GM23248 (cell line): ENCODE data around the gene CLIC4.

ENCODE experiments used
- EZH2 ChIP-seq: fragments of 200-600 bp; sonication (generic); IDR thresholded peaks from 2 replicates; pipeline ENCODE4 v1.6.1; 2018; ENCODE audit warnings: antibody characterized with exemption, mild to moderate bottlenecking; ENCODE audit not compliant: insufficient read depth, poor library complexity, severe bottlenecking
- EZH2phosphoT487 ChIP-seq: fragments of 200-600 bp; sonication (generic); IDR thresholded peaks from 2 replicates; pipeline ENCODE4 v1.6.1; 2018; ENCODE audit warnings: antibody characterized with exemption, moderate library complexity, mild to moderate bottlenecking, low read depth; ENCODE audit not compliant: insufficient read depth

GRCh38 chr1:24699628-24700027, 45.6 kb upstream of the CLIC4 start:
- TF ChIP-seq EZH2phosphoT487 (no peak), EZH2 (no peak)
